Rectal smooth muscle tissue (tissue), 1 donor: ENCODE measurements around the gene USP24.
"Not testable (repeated sequence)": the region's sequence is repeated elsewhere in the genome, so short reads cannot be mapped to it uniquely, and the experiment has no call there.

ENCODE experiments used
- H3K27ac ChIP-seq: one replicate; pipeline ENCODE4 v1.7.0; 2013; ENCODE audit warnings: low read depth, low read length, inconsistent platforms
- H3K27me3 ChIP-seq: one replicate; pipeline ENCODE4 v1.7.0; 2013; ENCODE audit warnings: low read length; ENCODE audit not compliant: control insufficient read depth, insufficient read depth
- H3K36me3 ChIP-seq: one replicate; pipeline ENCODE4 v1.7.0; 2013; ENCODE audit warnings: low read length; ENCODE audit not compliant: control insufficient read depth, insufficient read depth
- H3K4me1 ChIP-seq: one replicate; pipeline ENCODE4 v1.7.0; 2013; ENCODE audit warnings: low read length; ENCODE audit not compliant: control insufficient read depth, insufficient read depth
- H3K4me3 ChIP-seq: one replicate; pipeline ENCODE4 v1.7.0; 2013; ENCODE audit warnings: low read length
- H3K9ac ChIP-seq: one replicate; pipeline ENCODE4 v1.7.0; 2013; ENCODE audit warnings: low read length

The USP24 gene

DNA sequence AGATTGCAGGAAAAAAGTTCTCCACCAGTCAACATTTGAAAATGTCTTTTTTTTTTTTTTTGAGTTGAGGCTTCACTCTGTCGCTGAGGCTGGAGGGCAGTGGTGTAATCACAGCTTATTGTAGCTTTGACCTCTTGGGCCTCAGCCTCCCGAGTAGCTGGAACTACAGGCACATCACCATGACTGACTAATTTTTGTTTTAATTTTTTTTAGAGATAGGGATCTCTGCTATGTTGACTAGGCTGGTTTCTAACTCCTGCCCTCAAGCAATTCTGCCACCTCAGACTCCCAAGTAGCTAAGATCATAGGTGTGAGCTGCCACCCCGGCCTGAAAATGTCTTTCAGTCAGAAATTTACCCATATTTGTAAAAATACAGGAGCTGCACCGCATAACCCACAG, 30.6 kb upstream of the USP24 start:
- H3K27me3 ChIP-seq, result no peaks in the 10 kb centered on the region

GRCh38 chr1:55244476-55245099, 29.4 kb upstream of the USP24 start:
- Histone ChIP-seq H3K27ac (no peak overlapping the region), H3K36me3 (no peaks in the 10 kb centered on the region), H3K4me3 (no peak overlapping the region), H3K27me3 (no peaks in the 10 kb centered on the region), H3K9ac (no peak overlapping the region), H3K4me1 (no peaks in the 10 kb centered on the region)

More for the DNA sequence above, 30.6 kb upstream of the USP24 start:
- Histone ChIP-seq H3K27ac (no peak overlapping the region), H3K36me3 (no peaks in the 10 kb centered on the region), H3K4me1 (no peaks in the 10 kb centered on the region), H3K9ac (no peak overlapping the region), H3K4me3 (no peak overlapping the region)

DNA sequence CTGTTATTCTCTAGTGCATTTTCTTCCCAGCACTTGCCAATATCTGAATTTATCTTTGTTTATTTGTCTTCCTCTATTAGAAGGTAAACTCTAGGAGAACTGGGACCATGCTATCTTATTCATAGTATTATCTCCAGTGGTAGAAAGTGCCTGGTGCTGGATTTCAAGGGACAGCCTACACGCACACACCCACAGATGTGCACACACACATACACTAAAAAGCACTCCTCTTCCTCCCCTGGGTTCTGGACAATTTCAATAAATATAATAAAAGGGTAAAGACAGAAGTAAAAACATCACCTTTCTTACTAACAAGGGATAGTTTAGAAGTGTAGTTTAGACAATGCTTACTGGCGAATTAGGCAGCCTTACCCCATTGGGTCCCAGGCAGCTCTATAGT, 28.5 kb upstream of the USP24 start:
- Histone ChIP-seq H3K27ac (no peak overlapping the region), H3K27me3 (no peaks in the 10 kb centered on the region), H3K4me3 (no peak overlapping the region), H3K4me1 (no peaks in the 10 kb centered on the region), H3K36me3 (no peaks in the 10 kb centered on the region), H3K9ac (no peak overlapping the region)

GRCh38 chr1:55239548-55239947, 24.4 kb upstream of the USP24 start:
- Histone ChIP-seq H3K36me3 (no peaks in the 10 kb centered on the region), H3K4me3 (no peak overlapping the region), H3K4me1 (no peaks in the 10 kb centered on the region), H3K9ac (no peak overlapping the region), H3K27me3 (no peaks in the 10 kb centered on the region), H3K27ac (no peak overlapping the region)

DNA sequence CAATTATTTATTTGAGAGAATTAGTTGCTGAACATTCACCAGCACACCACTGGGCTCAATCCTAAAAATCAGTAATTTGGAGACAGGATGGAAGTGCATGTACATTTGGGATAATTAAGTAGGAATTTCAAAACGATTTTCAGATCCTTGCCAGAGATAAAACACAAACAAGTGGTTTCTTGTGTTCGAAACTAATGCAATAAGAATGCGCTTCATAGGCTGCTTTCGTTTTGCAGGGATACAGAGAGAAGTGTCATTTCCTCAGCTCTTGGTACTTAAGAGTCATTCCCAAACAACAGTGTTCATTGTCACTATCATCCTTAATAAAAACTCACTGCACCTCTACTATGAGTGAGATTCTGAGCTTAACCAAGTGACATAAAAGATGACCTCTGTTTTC, 20.6 kb upstream of the USP24 start:
- no peak overlapping the region for H3K27ac ChIP-seq
- H3K4me1 ChIP-seq, result no peaks in the 10 kb centered on the region
- H3K4me3 ChIP-seq, result no peak overlapping the region
- no peaks in the 10 kb centered on the region for H3K27me3 ChIP-seq
- H3K36me3 ChIP-seq, result no peaks in the 10 kb centered on the region
- H3K9ac ChIP-seq, result no peak overlapping the region

- Histone ChIP-seq H3K4me1 (no peaks in the 10 kb centered on the region), H3K27me3 (no peaks in the 10 kb centered on the region), H3K4me3 (no peak overlapping the region), H3K9ac (no peak overlapping the region), H3K36me3 (no peaks in the 10 kb centered on the region), H3K27ac (no peak overlapping the region)
Observed at GRCh38 chr1:55234016-55234415, 18.9 kb upstream of the USP24 start.

- Histone ChIP-seq H3K36me3 (no peaks in the 10 kb centered on the region), H3K4me1 (no peaks in the 10 kb centered on the region), H3K27me3 (no peaks in the 10 kb centered on the region), H3K27ac (no peak overlapping the region), H3K4me3 (no peak overlapping the region), H3K9ac (no peak overlapping the region)
Observed at GRCh38 chr1:55233145-55233777, 18.1 kb upstream of the USP24 start.

- Histone ChIP-seq H3K27ac (no peak overlapping the region), H3K4me3 (no peak overlapping the region), H3K4me1 (no peaks in the 10 kb centered on the region), H3K9ac (no peak overlapping the region), H3K36me3 (no peaks in the 10 kb centered on the region), H3K27me3 (no peaks in the 10 kb centered on the region)
Observed at GRCh38 chr1:55232448-55233144, 17.4 kb upstream of the USP24 start.

- no peak overlapping the region for H3K4me3 ChIP-seq
- H3K36me3 ChIP-seq, result no peaks in the 10 kb centered on the region
- no peak overlapping the region for H3K27ac ChIP-seq
- no peaks in the 10 kb centered on the region for H3K27me3 ChIP-seq
- no peaks in the 10 kb centered on the region for H3K4me1 ChIP-seq
- H3K9ac ChIP-seq, result no peak overlapping the region
Observed at GRCh38 chr1:55231745-55232144, 16.6 kb upstream of the USP24 start.

- Histone ChIP-seq H3K36me3 (no peaks in the 10 kb centered on the region), H3K27ac (no peak overlapping the region), H3K27me3 (no peaks in the 10 kb centered on the region), H3K4me3 (no peak overlapping the region), H3K4me1 (no peaks in the 10 kb centered on the region), H3K9ac (no peak overlapping the region)
Observed at GRCh38 chr1:55230659-55231058, 15.5 kb upstream of the USP24 start.

- H3K36me3 ChIP-seq, H3K9ac ChIP-seq, H3K27ac ChIP-seq, H3K4me1 ChIP-seq, H3K4me3 ChIP-seq, H3K27me3 ChIP-seq: not testable (repeated sequence)
Observed at GRCh38 chr1:55229726-55230125, 14.6 kb upstream of the USP24 start.

DNA sequence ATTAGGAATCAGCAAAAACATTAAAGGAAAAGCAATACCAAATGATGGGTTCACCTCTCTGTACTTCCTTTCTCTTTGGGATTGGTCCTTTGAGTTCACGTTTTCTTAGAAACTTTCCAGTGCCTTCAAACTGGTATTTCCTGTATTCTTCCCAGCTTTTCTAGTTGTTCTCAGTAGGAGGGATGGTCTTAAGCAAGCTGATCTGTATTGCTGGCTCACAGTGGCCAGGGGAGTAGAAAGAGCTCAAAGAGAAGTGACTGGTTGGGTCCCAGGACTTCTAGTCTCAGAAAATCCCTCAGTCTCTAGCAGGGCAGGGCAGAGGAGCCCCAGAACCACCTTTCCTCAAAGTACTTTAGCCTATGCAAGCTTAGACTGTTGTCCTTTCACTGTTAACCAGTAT, 10.1 kb upstream of the USP24 start:
- no peaks in the 10 kb centered on the region for H3K36me3 ChIP-seq
- no peaks in the 10 kb centered on the region for H3K4me1 ChIP-seq
- H3K27ac ChIP-seq, result no peak overlapping the region
- no peak overlapping the region for H3K9ac ChIP-seq
- H3K4me3 ChIP-seq, result no peak overlapping the region
- no peaks in the 10 kb centered on the region for H3K27me3 ChIP-seq

GRCh38 chr1:55224729-55225128, 9.6 kb upstream of the USP24 start:
- no peak overlapping the region for H3K4me3 ChIP-seq
- no peak overlapping the region for H3K27ac ChIP-seq
- H3K27me3 ChIP-seq, result no peaks in the 10 kb centered on the region
- H3K9ac ChIP-seq, result no peak overlapping the region
- H3K4me1 ChIP-seq, result no peaks in the 10 kb centered on the region
- no peaks in the 10 kb centered on the region for H3K36me3 ChIP-seq
